IMR-90 (cell line): ENCODE results near the gene MAGI2.

Source experiments
- CEBPB ChIP-seq: IDR thresholded peaks from 2 replicates; pipeline ENCODE4 v1.6.1; 2012; ENCODE audit warnings: low read depth, low read length, improper control_type of control experiment
- CTCF ChIP-seq: conservative IDR thresholded peaks from 2 replicates; pipeline ENCODE4 v1.5.1; 2012; ENCODE audit warnings: mild to moderate bottlenecking, low read depth, low read length, improper control_type of control experiment
- FOS ChIP-seq: fragments of 150-350 bp; IDR thresholded peaks from 2 replicates; pipeline ENCODE4 v1.6.1; 2016; ENCODE audit warnings: low read depth, low read length
- MAFK ChIP-seq: IDR thresholded peaks from 2 replicates; pipeline ENCODE4 v1.6.1; 2012; ENCODE audit warnings: low read depth, low read length, improper control_type of control experiment
- POLR2A ChIP-seq: IDR thresholded peaks from 2 replicates; pipeline ENCODE4 v1.6.1; 2012; ENCODE audit warnings: mild to moderate bottlenecking, low read depth, low read length
- RAD21 ChIP-seq: IDR thresholded peaks from 2 replicates; pipeline ENCODE4 v1.6.1; 2012; ENCODE audit warnings: low read length, improper control_type of control experiment

GRCh38 chr7:78673272-78673671 is 780.2 kb downstream of the MAGI2 start:
- TF ChIP-seq CTCF: no peak
- no peak for TF ChIP-seq MAFK
- no peak for TF ChIP-seq POLR2A
- TF ChIP-seq CEBPB: no peak
- TF ChIP-seq RAD21: no peak
- TF ChIP-seq FOS: no peak
